HG03432 (cell line): ENCODE measurements around the gene SERPINA4.
"Not testable (repeated sequence)": the region's sequence is repeated elsewhere in the genome, so short reads cannot be mapped to it uniquely, and the experiment has no call there.

Experiments used
- ATAC-seq: cut with Tn5 transposase; IDR thresholded peaks from one replicate; pipeline ENCODE4 v1.9.1; 2021; ENCODE audit warnings: mild to moderate bottlenecking, moderate library complexity; ENCODE audit not compliant: unreplicated experiment

The SERPINA4 gene

GRCh38 chr14:94564381-94564780 is 3.1 kb downstream of the SERPINA4 start:
- no peak for ATAC-seq

GRCh38 chr14:94568186-94568585 is 6.9 kb downstream of the SERPINA4 start:
- no peak for ATAC-seq

- ATAC-seq: no peak
Measured at GRCh38 chr14:94569381-94570001, 8.2 kb downstream of the SERPINA4 start.

DNA sequence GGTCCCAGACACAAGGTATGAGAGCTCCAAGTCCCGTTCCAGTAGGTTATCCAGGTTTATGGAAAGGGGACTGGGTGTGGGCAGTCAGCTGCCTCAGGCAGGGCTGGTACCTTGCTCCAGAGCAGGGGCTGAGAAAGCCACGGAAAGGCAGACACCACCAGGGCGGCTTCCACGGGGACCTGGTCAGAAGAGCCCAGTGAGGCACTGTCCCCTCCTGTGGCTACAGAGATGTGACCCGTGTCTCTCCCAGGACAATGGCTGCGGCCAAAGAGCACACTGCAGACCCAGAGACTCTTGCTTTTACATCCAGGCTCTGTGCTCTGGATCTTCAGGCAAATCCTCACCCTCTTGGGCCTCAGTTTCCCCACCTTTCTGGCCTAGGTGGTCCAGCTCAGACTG is 8.8 kb downstream of the SERPINA4 start:
- no peak for ATAC-seq

DNA sequence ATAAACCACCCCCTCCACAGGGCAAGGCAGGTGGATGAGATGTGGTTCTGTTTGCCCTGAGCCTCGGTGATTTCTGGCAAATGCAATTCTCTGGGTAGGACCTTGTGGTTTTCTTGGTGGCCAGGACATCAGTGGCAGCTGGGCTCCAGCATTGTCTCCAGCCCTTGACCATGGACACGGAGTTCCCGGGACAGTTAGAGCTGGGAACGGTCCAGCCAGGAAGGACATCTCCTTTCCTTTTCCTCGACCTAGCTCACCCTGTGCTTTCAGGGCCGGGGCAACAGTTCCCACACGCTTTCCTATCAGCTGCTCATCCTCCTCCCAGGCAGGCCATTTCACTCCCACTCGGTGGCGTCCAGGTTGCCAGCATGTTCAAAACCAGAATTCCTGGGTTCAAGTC is 9.2 kb downstream of the SERPINA4 start:
- ATAC-seq: no peak

DNA sequence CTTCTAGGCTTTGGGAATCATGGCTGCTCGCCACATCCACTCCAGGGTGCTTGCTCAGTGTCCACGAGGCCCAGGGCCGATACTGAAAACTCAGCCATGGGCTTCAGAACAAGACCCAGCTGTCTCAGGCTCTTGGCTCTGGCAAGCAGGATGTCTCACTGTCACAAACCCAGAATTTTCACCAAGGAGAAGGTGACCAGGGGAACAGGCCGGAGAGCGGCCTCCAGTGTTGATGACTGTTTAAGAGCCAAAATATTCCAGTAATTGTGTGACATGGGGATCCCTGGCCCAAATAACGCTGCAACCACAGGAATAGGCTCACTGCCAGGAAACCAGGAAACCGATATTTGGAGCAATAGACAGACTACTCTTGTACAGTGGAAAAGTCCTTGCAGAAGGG is 10.2 kb downstream of the SERPINA4 start:
- ATAC-seq: no peak

DNA sequence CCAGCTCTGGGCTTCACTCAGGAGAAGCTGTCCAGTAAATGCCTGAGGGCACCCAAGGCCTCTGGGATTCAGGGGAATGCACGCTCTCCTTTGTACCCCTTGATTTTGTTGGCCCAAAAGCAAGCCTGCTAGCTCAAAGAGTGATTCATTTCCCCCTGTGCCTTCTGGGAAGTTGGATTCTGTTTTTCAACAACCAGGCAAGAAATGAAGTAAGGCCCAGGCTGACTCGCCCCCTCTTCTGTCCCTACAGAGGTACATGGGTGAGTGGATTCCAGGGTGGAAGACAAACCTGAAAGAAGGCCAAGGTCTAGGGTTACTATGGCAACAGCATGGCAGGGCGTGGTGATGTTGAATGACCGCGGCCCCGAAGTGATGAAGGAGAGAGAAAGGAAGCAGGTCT is 10.7 kb downstream of the SERPINA4 start:
- ATAC-seq: no peak

DNA sequence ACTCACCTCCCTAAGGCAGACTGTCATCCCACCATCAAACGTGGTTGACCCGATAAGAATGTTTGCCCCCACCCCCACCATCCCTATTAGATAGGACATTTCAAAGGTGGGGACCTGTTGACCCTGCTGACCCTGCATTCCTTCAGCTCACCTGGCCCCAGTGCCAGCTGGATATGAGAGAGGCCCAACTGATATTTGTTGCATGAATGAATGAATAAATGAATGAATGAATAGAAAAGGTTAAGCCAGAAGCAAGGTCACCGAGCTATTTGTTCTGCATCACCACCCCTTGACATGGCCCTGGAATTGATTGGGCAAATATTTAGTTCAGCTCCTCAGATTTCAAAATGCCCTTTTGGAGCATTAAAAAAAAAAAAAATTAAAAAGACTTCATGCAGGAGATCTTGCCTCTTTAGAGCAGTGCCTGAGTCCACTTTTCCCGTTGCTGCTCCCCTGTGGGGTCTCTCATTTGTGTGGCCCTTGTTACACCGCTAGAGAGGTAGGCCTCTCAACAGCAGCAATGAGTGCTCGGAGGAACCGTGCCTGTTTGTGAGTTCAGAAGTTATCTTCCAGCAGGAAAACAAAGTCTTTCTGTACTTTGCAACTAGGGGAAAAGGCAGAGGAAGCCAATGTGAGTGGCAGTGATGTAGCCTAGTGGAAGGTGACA is 11.5 kb downstream of the SERPINA4 start:
- no peak for ATAC-seq

DNA sequence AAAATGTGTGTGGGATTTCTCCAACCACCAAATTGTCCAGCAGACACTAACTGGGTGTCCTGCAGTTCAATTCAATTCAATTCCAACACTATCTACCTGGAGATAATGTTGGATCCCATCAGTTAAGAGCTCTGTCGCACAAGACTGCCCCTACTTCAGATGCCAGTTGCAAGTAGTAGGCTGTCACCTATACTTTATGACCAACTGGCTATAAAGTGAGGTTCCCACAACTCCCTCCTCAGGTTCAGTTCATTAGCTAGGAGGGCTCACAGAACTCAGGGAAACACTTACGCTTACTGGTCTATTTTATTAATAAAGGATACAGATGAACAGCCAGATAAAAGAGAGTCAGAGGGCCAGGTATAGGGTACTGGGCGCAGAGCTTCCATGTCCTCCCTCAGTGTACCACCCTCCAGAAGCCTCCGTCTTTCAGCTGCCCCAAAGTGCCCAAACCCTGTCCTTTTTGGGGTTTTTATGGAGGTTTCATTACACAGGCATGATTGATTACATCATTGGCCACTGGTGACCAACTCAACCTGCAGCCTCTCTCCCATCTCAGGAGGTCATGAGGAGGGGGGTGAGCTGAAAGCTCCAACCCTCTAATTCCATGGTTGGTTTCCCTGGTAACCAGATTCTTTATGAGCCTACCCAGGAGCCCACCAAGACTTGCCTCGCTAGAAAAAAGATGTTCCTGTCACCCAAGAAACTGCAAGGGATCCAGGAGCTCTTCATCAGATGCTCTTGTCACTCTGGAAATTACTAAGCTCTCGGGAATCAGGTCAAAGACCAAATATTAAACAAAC is 12.4 kb downstream of the SERPINA4 start:
- no peak for ATAC-seq

GRCh38 chr14:94574336-94574735 is 13.1 kb downstream of the SERPINA4 start:
- no peak for ATAC-seq

DNA sequence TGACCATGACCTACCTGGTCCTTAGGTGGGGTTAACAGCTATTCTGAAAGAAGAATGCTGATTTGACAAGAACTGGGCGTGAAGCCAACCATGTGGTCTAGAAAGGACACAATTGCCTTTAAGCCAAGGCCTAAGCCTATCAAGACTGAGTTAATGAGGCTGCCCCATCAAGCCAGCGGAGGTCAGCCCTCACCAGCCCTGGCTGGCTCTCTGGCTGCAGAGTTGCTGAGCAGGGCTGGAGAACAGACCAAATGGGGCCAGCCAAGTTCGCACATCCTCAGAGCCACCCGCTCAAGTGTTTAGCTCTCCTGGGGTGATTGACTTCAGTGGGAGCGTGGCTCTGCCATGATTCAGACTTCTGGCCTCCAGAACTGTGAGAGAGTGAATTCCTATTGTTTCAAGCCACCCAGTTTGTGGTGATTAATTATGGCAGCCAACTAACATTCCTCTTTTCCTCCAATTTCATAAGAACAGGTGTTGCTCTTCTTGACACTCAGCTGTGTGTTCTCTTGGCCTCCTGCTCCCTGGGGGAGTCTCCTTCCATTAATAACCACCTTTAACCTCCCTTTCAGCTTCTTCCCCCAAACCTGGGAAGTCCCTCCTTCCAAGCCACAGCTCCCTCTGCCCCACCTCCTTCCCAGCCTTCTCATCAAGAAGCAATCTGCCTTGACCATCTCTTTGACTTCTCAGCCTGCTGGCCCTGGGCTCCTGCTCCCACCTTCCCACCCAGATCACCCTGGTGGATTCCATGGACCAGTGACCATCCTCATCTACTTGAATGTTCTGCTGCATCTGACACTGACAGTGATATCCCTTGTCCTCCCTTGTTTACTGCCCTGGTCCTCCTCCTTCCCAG is 14.7 kb downstream of the SERPINA4 start:
- no peak for ATAC-seq

DNA sequence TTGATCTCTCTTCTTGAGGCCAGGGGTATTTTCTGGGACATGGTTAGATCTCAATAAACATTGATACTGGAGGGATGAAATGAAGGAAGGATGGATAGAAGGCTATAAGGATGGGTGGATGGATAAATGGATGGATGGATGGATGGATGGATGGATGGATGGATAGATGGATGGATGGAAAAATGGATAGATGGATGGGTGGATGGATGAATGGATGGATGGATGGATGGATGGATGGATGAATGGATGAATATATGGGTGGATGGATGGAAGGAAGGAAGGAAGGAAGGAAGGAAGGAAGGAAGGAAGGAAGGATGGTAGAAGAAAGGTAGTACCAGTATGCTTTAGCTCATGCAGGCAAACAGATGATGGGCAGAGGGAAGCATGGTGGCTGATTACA is 16.2 kb downstream of the SERPINA4 start:
- not testable (repeated sequence) for ATAC-seq

GRCh38 chr14:94578712-94579111 is 17.5 kb downstream of the SERPINA4 start:
- ATAC-seq: no peak

- ATAC-seq: no peak
Measured at GRCh38 chr14:94581127-94581999, 20.1 kb downstream of the SERPINA4 start, which contains the start of gene SERPINA5. Gene SERPINA5, plus strand, starts transcription at chr14:94581426. Its CDS starts 5,937 bp downstream, at chr14:94587363.

- ATAC-seq: no peak
Measured at GRCh38 chr14:94582199-94582750, 21.0 kb downstream of the SERPINA4 start.

GRCh38 chr14:94582851-94583250 is 21.6 kb downstream of the SERPINA4 start:
- no peak for ATAC-seq

DNA sequence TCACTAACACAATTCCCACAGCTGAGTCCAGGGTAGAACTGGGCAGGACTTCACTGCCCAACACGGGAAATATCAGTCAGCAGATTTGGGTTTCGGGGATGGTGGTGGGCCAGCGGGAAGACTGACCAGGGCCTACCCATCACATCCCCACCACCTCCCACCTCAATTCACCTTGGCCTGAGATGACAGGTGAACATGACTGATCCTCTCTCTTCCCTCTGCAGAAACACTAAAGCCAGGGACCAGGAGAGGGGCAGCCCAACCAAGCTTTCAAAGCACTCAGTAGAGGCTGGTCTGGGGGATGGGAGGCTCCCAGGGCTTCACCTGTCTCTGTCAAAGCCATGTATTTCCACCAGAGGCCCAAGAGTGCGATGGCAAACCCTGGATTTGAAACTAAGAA is 22.3 kb downstream of the SERPINA4 start:
- no peak for ATAC-seq

DNA sequence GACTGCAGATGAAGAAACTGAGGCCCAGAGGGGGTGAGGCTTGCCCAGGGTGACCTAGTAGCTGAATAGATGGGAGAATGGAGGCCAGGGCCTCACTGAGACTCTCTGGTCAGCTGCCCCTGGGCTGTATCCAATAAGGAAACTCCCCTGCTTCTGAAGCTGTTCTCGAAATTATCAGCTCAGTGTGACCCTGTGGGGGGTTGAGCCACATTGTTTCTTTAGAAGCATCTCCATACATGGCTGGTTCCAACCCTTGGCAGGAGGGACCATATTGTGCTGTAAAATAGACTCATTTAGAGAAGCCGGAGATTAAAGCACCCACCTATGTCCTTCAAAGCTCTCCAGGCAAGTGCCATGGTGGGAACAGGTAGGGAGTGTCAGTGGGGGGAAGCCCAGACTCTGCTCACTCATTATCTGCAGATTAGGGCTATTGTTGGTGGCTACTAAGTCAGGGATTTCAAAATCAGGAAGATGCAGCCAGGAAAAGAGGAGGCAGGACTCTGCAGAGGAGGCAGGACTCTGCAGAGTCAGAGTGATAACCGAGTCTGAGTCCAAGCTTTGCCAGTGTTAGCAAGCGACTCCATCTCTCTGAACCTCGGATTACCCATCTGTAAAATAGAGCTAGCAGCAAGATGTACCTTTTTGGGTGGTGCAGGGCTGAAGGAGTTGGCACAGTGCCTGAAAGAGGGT is 23.5 kb downstream of the SERPINA4 start:
- no peak for ATAC-seq

- ATAC-seq: no peak
Measured at GRCh38 chr14:94586635-94587034, 25.4 kb downstream of the SERPINA4 start.
